Suprapubic skin (tissue), 4 donors: ENCODE data around the gene IL17B. TPM values are rescaled to one million over a fixed set of nuclear protein-coding genes. Genes with fewer than 3 reads are reported as not detected.
A peak's percentile ranks its signal among the peaks of the same experiment; 100 is the strongest.

Experiments used
- DNase-seq, 2 donors: peaks; one replicate each; pipeline ENCODE4 v3.0.0-alpha.2; 2019; ENCODE audit warnings: low spot score in 2 of 2
- H3K27ac ChIP-seq: fragments of 200-600 bp; sonication (generic); one replicate; pipeline ENCODE4 v1.5.1; 2019
- H3K27me3 ChIP-seq: fragments of 200-600 bp; sonication (generic); one replicate; pipeline ENCODE4 v1.5.1; 2019
- H3K36me3 ChIP-seq: fragments of 200-600 bp; sonication (generic); one replicate; pipeline ENCODE4 v1.5.1; 2019
- H3K4me1 ChIP-seq: fragments of 200-600 bp; sonication (generic); one replicate; pipeline ENCODE4 v1.5.1; 2019
- H3K4me3 ChIP-seq: fragments of 200-600 bp; sonication (generic); one replicate; pipeline ENCODE4 v1.5.1; 2019; ENCODE audit warnings: mild to moderate bottlenecking
- H3K9me3 ChIP-seq: fragments of 200-600 bp; sonication (generic); one replicate; pipeline ENCODE4 v1.5.1; 2019
- CTCF ChIP-seq, 2 donors: fragments of 200-600 bp in 1 of 2; fragments of 450-650 bp in 1 of 2; sonication (generic) in 1 of 2; IDR thresholded peaks; one replicate each; pipeline ENCODE4 v1.5.1; 2016 to 2019; ENCODE audit warnings: antibody characterized with exemption in 2 of 2, mild to moderate bottlenecking in 1 of 2, moderate library complexity in 1 of 2
- EP300 ChIP-seq: sonication (generic); formaldehyde crosslinking; IDR thresholded peaks from one replicate; pipeline ENCODE4 v1.6.1; 2017; ENCODE audit warnings: antibody characterized with exemption
- POLR2A ChIP-seq, 2 donors: fragments of 450-650 bp; IDR thresholded peaks; one replicate each; pipeline ENCODE4 v1.6.1; 2017; ENCODE audit warnings: antibody characterized with exemption in 2 of 2, mild to moderate bottlenecking in 2 of 2, moderate library complexity in 2 of 2
- POLR2AphosphoS5 ChIP-seq, 3 donors: sonication (generic); formaldehyde crosslinking; IDR thresholded peaks; one replicate each; pipeline ENCODE4 v1.6.1; 2017; ENCODE audit warnings: antibody characterized with exemption in 3 of 3
- WGBS: methylation state at CpG from one replicate; pipeline ENCODE4 v1.1.5; 2018; 5-methylcytosine and 5-hydroxymethylcytosine counted together
- total RNA-seq, 4 donors: library from RNA; depleted of rRNA; stranded (reverse); fragments of >200 nt; gene quantifications; one replicate each; pipeline ENCODE4 v1.1.0, GENCODE V29; 2016

The IL17B gene
- total RNA-seq, 4 donors from 2014 or later: not detected

GRCh38 chr5:149387982-149388381 is 8.9 kb upstream of the IL17B start:
- TF ChIP-seq POLR2A (IDR thresholded peaks at IDR 0.05) (no peak), EP300 (no peak), CTCF (IDR thresholded peaks at IDR 0.05) (no peak), POLR2AphosphoS5 (IDR thresholded peaks at IDR 0.05) (no peak)
- peak overlapping the region; percentile 48 for H3K27ac ChIP-seq
- peaks cover 7% of the 10 kb centered on the region for H3K4me1 ChIP-seq
- H3K4me3 ChIP-seq: no peak overlapping the region
- no peaks in the 10 kb centered on the region for H3K27me3 ChIP-seq
- no peak for DNase-seq
- no peaks in the 10 kb centered on the region for H3K9me3 ChIP-seq
- 85% methylated on average over 1 of the region's 1 CpG for WGBS
- H3K36me3 ChIP-seq: no peaks in the 10 kb centered on the region

GRCh38 chr5:149387081-149387631 is 8.1 kb upstream of the IL17B start:
- H3K36me3 ChIP-seq: no peaks in the 10 kb centered on the region
- H3K9me3 ChIP-seq: no peaks in the 10 kb centered on the region
- no peak for DNase-seq
- 78% methylated on average over 8 of the region's 9 CpGs for WGBS
- TF ChIP-seq EP300 (no peak), CTCF (IDR thresholded peaks at IDR 0.05) (no peak), POLR2A (IDR thresholded peaks at IDR 0.05) (no peak), POLR2AphosphoS5 (IDR thresholded peaks at IDR 0.05) (no peak)
- peaks cover 9% of the 10 kb centered on the region for H3K4me1 ChIP-seq
- H3K27me3 ChIP-seq: no peaks in the 10 kb centered on the region
- H3K27ac ChIP-seq: peak overlapping the region; percentile 48
- H3K4me3 ChIP-seq: no peak overlapping the region

GRCh38 chr5:149386166-149386565 is 7.1 kb upstream of the IL17B start:
- H3K36me3 ChIP-seq: no peaks in the 10 kb centered on the region
- WGBS: 85% methylated on average over 5 of the region's 5 CpGs
- no peak for DNase-seq
- TF ChIP-seq POLR2AphosphoS5 (IDR thresholded peaks at IDR 0.05): no peak
- no peak for TF ChIP-seq EP300
- TF ChIP-seq POLR2A (IDR thresholded peaks at IDR 0.05): no peak
- no peak for TF ChIP-seq CTCF (IDR thresholded peaks at IDR 0.05)
- H3K4me1 ChIP-seq: peaks cover 14% of the 10 kb centered on the region
- peak overlapping the region; percentile 22 for H3K27ac ChIP-seq
- no peaks in the 10 kb centered on the region for H3K27me3 ChIP-seq
- no peak overlapping the region for H3K4me3 ChIP-seq
- no peaks in the 10 kb centered on the region for H3K9me3 ChIP-seq

GRCh38 chr5:149383399-149383798 is 4.3 kb upstream of the IL17B start:
- Histone ChIP-seq H3K36me3 (no peaks in the 10 kb centered on the region), H3K4me1 (peaks cover 11% of the 10 kb centered on the region), H3K27ac (no peak overlapping the region), H3K4me3 (no peak overlapping the region), H3K9me3 (no peaks in the 10 kb centered on the region), H3K27me3 (no peaks in the 10 kb centered on the region)
- WGBS: 73% methylated on average over 8 of the region's 9 CpGs
- no peak for TF ChIP-seq POLR2AphosphoS5 (IDR thresholded peaks at IDR 0.05)
- no peak for TF ChIP-seq CTCF (IDR thresholded peaks at IDR 0.05)
- DNase-seq: no peak

- H3K4me1 ChIP-seq: peaks cover 11% of the 10 kb centered on the region
- H3K9me3 ChIP-seq: no peaks in the 10 kb centered on the region
- no peaks in the 10 kb centered on the region for H3K36me3 ChIP-seq
- TF ChIP-seq EP300 (no peak), CTCF (IDR thresholded peaks at IDR 0.05) (no peak), POLR2A (IDR thresholded peaks at IDR 0.05) (no peak), POLR2AphosphoS5 (IDR thresholded peaks at IDR 0.05) (no peak)
- DNase-seq: no peak
- H3K4me3 ChIP-seq: no peak overlapping the region
- H3K27me3 ChIP-seq: no peaks in the 10 kb centered on the region
- 88% methylated on average over 8 of the region's 12 CpGs for WGBS
- H3K27ac ChIP-seq: peak overlapping the region; percentile 38
Measured at GRCh38 chr5:149382517-149383220, 3.6 kb upstream of the IL17B start.
